NCI-H2107 (cell line): ENCODE measurements around the gene ROPN1L.
A peak's percentile ranks its signal among the peaks of the same experiment; 100 is the strongest.

Source experiments
- DNase-seq: peaks from one replicate; lab custom pipeline; 2025; lab: John Stamatoyannopoulos, UW

The ROPN1L gene

GRCh38 chr5:10431415-10431814 lies 10.3 kb upstream of the ROPN1L start:
- no peak for DNase-seq

- no peak for DNase-seq
Observed at GRCh38 chr5:10432059-10433008, 9.3 kb upstream of the ROPN1L start.

DNA sequence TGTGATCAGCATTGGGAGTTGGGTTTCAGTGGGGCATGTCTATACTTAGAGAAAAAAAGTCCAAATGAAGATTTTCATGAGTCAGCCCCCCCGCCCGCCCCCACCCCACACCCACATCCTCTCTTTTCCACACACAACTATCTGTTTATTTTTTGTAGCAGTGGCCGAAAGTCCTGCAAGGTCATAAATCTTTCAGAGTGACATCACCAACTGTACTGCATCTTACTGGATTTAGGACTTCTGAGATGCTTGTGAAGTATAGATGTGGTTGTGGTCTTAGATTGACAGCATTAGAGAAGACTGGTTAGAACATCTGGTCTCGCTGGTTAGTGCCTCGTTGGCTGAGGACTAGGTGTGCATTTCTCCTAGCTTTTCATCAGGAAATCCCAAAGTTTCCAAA lies 7.3 kb upstream of the ROPN1L start:
- no peak for DNase-seq

DNA sequence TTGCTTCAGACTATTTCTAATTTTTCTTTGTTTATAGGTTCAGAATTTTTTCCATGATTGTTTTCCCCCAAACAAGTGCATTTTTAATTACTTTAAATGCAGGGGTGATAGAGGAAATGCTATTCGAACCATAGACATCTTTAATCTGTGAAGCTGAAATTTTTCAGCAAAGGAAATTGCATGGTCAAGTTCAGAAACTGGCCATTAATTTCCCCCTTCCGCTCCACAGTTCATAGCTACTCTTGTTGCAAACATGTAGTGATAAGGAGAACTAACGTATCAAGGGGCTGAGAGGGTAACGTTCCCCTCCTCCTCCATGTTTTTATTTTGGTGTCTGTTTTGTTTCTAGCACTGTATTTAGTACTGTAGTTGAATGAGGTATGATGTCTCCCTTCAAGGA lies 3.4 kb upstream of the ROPN1L start:
- no peak for DNase-seq

GRCh38 chr5:10439692-10440091 lies 2.0 kb upstream of the ROPN1L start:
- DNase-seq = no peak

- DNase-seq = no peak
Observed at GRCh38 chr5:10440367-10440990, 1.2 kb upstream of the ROPN1L start.

GRCh38 chr5:10441992-10442435 lies 335 bp downstream of the ROPN1L start:
- no peak for DNase-seq

DNA sequence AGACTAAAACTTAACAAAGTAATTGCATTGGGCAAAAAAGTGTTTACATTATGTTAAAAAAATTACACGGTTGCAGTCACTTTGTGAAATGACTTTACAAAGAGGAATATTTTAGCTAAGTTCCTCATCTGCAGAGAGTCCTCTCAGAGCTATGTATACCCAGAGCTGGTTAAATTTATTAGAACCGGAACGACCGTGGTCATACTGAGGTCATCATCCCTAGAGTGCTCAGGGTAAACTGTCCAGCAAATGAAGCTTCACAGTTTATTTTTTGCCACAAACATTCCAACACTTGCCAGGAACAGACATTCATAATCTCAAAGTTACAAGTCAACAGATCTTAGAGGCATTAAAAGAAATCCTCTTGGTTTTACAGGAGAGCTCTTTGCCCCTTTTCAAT lies 897 bp downstream of the ROPN1L start:
- no peak for DNase-seq

DNA sequence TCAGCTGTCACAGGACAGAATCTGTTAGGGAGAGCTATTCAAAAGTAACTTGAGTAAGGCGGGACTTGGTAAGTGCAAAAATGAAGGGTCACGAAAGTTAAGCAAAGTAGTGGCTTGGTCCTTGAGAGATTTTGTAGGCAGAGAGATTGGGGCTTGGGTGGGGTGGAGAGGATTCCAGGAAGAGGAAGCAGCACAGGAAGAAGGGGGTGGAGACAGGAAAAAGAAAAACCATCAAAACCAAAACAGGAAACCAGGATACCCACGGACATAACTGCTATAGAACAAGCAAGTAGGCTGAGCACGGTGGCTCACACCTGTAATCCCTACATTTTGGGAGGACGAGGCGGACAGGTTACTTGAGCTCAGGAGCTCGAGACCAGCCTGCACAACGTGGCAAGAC lies 3.7 kb downstream of the ROPN1L start:
- DNase-seq = no peak

GRCh38 chr5:10446490-10446889 lies 4.8 kb downstream of the ROPN1L start:
- DNase-seq = no peak

DNA sequence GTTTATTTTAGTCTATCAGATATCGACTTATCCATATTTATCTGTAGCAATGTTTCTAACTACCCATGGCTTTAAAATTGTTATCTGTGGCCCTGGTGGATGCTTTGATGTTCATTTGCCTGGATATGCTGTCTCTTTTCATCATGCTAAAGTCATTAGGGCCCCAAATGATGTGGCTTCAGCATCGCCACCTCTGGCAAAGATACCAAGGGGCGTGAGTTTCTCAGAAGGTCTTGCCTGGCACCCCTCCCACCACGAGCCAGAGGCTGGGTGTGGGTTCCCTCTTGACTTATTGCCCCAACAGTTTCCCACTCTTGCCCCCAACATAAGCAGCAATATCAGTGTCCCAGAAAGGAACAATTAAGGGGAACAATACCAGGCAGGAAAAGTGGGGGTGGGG lies 5.4 kb downstream of the ROPN1L start:
- DNase-seq = no peak

GRCh38 chr5:10448754-10449360 lies 7.2 kb downstream of the ROPN1L start:
- DNase-seq = no peak

DNA sequence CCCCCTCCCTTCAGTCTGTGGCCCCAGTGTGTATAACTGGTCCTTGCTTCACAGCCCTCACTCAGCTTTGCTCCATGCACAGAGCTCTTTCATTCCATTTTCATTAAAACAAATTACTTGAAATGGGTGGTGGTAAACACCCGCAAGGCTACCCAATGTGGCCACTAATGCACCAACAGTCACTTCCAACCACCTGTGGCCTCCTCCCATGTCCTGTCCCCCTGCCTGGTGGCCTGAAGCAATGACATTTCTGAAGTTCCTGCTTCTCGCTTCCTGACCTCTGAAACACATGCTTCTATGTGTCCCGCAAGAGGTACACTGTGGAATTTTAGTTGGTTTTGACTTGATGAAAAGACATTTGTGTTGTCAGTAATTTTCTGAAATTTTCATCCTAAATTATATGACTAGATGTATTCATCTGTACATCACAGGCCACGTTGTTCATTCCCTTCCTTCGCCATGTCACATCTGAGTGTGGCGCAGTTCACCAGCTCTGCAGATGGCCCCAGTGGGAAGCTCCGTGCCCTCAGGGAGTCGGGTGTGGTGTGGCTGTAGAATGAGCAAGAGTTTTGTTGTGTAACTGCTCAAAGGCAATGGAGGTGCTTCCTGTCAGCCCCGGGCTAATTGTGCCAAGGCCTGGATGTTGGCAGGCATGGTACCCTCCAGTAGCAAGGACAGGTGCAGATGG lies 9.6 kb downstream of the ROPN1L start:
- no peak for DNase-seq

DNA sequence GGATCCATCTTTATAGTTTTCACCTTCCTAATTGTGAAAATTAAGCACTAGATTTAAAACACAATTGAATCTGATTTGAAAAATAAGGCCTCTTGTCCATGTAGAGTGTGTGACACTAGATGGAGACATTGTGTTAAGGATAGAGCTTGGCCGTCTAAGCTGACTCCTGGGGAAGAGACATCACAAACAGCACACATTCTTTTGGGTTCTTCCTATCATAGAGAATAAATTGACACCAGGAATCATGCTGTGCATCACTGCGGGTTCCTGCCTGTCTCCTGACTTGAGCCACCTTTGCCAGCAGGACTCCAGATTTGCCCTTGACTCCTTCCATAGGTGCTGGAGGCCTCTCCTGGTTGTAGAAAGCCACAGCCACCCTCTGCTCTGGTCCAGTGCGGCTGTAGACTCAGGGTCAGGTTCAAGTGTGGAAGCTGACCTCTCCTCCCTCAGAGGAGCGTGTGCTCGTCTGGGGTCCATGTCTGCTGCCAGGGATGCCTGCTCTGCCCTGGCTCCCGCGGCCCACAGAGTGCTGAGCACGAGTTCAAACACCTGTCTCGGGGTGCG lies 11.2 kb downstream of the ROPN1L start:
- peak; percentile 16 for DNase-seq

DNA sequence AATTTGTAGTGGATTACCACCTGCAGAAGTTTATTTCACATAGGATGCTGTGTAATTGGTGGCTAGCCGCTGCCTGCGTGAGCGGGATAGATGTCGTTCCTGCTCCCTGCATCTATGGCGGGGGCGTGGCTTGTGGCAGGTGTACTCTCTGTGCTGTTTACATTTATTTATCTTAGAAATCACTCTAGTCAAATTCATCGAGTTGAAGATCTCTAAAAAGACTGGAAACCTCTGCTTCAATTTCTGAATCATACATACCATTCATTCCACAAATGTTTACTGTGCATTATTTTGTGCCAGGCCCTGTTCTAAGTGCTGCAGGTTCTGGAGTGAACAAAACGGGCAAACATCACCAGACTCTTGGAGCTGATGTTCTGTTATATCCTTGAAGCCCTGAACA lies 11.9 kb downstream of the ROPN1L start:
- no peak for DNase-seq

- no peak for DNase-seq
Observed at GRCh38 chr5:10454591-10455276, 13.1 kb downstream of the ROPN1L start.

- DNase-seq = no peak
Observed at GRCh38 chr5:10455277-10455670, 13.6 kb downstream of the ROPN1L start.

- DNase-seq = no peak
Observed at GRCh38 chr5:10456583-10457420, 15.1 kb downstream of the ROPN1L start.

GRCh38 chr5:10457682-10458574 lies 16.2 kb downstream of the ROPN1L start:
- peak; percentile 16 for DNase-seq
